NCI-H446 (cell line): ENCODE results near the gene SLC5A9.
"Not testable (repeated sequence)": the region's sequence is repeated elsewhere in the genome, so short reads cannot be mapped to it uniquely, and the experiment has no call there.

ENCODE experiments used
- DNase-seq, 2 experiments: peaks; one replicate each; lab custom pipeline; 2025; lab: John Stamatoyannopoulos, UW

SLC5A9 gene

DNA sequence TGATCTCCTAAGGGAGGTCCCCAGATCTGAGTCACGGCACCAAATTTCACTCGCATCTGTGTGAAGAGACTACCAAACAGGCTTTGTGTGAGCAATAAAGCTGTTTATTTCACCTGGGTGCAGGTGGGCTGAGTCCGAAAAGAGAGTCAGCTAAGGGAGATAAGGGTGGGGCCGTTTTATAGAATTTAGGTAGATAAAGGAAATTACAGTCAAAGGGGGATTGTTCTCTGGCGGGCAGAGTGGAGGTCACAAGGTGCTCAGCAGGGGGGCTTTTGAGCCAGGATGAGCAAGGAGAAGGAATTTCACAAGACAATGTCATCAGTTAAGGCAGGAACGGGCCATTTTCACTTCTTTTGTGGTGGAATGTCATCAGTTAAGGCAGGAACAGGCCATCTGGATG is 8.2 kb upstream of the SLC5A9 start:
- not testable (repeated sequence) for DNase-seq

DNA sequence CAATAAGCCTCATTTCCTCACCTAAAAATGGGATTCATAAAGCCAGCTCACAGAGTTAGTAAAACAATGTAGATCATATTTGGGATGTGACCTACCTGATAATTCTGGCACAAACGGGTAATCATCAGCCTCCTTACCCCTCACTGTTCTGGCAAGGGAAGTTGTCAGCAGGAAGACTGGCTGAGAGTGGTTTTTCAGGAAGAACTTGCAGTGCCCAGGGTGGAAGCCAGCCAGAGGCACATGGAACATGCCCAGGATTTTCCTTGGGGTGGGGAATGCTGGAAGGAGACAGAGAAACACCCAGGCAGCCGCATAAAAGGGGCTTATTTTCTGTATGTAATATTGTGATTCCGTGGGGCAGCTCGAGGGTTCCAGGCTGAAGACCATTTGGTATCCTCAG is 7.7 kb upstream of the SLC5A9 start:
- no peak for DNase-seq

DNA sequence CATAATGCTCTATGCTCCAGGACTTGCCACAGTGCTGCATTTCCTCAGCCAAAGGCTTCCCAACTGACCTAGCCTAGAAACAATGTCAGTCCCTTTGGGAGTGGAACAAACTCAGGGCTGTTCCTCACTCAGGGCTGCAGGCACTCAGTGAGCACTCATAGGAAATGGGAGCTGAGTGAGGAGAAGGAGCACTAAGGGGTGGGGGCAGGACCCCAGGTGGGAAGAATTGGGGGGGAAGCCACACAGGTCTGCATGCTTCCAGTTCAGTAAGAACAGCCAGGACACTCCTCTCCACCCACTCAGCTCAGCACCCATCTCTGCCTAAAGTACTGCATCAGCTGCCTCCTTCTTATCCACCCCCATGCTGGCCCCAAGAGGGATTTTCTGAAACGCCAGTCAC is 7.3 kb upstream of the SLC5A9 start:
- DNase-seq, result no peak

GRCh38 chr1:48215889-48216288 is 6.6 kb upstream of the SLC5A9 start:
- DNase-seq, result no peak

DNA sequence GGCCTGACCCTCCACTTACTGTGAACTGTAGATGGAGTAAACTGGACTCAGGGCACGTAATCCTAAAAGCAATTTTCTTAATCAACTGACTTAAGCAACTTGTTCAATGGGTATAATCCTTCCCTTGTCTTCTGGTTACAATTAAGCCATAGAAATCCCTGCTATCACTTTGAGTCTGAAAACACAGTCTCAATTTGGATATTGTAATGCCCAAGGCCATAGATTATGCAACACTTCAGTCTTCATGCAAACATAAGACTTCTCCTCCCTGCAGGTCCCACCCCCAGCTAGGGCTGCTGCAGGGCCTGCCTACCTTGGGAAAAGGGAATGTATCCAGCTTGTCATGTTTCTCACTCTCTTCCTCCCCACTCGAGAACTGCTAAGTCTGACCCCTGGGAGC is 6.2 kb upstream of the SLC5A9 start:
- no peak for DNase-seq

DNA sequence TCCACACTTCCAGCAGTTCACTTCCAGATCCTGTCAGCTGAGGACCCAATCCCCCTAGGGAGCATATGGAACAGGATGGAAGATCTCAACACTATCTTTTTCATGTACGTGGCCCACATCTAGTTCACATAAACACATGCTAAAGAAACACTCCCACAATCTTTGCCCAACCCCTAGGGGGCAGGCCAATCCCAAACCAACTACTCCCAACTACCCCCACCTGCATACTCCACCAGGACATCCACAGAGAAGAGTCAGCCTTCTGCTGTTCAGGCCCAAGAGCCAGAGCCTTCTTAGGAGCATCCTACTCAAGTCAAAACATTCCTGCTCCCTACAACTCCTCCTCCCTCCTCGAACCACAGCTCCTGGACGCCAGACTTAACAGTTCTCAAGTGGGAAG is 5.6 kb upstream of the SLC5A9 start:
- no peak for DNase-seq

DNA sequence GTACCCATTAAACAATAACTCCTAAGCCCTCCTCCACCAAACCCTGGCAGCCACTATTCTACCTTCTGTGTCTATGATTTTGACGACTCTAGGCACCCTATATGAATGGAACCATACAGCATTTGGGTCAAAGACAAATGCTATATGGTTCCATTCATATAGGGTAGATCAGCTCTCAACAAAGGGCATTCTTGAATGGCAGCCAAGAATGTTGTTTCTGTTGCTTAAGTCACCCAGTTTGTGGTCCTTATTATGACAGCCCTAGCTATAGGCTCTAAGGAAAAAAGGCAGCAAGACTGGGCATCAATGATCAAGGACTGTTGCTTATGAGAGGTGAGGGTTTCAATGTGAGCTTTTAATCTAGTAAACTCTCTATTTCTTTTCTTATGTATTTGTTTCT is 4.7 kb upstream of the SLC5A9 start:
- no peak for DNase-seq

DNA sequence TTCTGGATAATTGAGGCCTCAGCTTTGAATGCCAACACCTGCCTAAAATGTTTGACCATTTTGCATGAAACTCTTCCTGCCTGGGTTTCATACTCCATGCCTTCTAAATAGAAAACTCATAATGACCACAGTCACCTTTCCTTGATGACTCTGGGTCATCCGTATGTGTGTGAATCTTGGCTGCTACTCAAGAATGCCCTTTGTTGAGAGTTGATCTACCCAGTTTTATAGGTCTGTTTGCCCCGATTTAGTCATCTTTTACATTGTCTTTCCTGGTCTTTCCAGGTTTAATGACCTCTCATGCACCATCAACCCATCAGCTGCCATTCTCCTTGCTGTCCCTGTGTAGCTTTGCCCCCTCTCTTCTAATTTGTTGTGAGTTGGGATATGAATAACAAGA is 2.7 kb upstream of the SLC5A9 start:
- DNase-seq, result no peak

GRCh38 chr1:48221122-48221521 is 1.4 kb upstream of the SLC5A9 start:
- no peak for DNase-seq

DNA sequence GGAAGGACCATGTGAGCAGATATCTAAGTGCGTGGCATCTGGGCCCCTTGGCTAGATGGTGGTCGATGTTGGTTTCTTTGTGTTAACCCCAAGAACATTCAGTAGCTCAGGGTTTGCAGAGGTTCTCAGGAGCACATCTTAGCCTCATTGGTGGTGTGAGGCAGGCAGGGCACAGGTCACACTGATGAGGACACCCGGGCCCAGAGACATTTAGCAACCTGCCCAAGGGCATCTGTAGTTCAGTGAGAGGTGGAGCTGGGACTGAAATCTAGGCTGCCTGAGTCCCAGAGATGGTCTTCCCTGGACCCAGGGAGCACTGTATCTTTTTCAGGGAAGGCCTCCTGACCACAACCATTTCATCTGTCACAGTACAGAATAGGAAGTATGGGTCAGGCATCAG is 859 bp upstream of the SLC5A9 start:
- no peak for DNase-seq

DNA sequence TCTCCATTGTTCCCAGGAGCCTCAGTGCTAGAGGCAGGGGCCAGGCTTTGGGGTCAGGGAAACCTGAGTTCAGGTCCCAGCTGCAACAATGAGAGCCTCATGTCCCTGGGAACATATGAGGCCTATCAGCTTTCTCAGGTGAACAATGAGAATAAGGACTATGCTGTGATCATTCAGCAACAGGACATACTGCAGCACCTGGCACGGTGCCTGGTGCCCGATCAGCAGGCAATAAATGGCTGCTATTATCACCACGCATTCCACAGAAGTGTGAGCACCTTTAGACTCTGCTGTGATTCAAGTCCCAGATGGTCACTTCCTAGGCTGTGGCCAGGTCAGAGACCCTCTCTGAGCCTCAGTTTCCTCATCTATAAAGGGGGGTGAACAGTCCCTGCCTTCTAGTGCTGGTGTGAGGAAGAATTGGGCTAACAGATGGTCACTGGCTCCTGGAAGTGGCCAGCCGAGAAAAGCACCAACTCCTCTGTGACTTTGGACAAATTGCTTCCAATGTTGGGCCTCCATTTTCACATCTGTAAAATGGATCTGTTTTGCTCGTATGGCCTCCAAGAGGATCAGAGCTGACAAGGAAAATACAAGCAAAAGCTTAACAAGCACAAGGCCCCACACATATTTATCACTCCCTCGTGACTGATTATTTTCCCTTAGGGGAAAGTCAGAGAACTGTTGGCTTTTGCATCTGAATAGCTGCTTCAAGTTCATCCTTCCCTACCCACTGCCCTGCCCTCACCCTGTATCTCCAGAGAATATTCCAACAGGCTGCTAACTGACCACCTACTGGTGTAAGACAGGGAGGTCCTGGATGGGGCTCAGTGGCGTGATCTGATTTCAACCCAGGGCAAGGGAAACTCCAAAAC is 1.1 kb downstream of the SLC5A9 start:
- no peak for DNase-seq

DNA sequence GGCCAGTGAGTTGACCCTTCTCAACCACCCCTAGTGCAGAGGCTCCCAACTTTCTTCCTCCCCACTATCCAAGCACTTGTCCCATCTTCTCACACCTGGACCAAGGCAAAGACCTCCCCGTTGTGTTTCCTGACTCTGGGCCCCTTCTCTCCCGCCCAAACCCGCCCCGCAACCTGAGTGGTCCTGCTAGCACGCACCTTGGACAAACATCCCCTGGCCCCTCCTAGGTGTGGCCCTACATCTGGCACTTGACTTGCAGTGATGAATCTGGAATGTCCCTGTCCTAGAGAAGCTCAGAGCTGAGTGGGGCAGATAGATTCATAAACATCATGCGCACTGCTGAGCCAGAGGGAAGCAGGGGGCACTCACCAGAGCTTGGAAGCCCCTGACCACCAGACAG is 2.3 kb downstream of the SLC5A9 start:
- DNase-seq, result no peak

DNA sequence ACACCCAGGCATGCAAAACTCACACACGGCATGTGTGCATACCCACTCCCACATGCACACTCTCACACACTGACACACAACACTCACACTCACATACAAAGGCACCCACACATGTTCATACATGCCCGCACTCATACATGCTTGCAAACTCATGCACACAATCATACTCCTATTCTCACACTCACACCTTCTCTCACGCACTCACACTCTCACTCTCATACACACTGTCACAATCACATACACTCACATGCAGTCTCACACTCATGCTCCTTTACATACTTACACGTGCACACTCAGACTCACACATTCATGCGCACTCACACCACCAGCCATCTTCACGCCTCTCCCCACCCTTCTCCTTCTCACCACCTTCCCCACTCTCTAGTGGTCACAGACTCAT is 3.1 kb downstream of the SLC5A9 start:
- no peak for DNase-seq

DNA sequence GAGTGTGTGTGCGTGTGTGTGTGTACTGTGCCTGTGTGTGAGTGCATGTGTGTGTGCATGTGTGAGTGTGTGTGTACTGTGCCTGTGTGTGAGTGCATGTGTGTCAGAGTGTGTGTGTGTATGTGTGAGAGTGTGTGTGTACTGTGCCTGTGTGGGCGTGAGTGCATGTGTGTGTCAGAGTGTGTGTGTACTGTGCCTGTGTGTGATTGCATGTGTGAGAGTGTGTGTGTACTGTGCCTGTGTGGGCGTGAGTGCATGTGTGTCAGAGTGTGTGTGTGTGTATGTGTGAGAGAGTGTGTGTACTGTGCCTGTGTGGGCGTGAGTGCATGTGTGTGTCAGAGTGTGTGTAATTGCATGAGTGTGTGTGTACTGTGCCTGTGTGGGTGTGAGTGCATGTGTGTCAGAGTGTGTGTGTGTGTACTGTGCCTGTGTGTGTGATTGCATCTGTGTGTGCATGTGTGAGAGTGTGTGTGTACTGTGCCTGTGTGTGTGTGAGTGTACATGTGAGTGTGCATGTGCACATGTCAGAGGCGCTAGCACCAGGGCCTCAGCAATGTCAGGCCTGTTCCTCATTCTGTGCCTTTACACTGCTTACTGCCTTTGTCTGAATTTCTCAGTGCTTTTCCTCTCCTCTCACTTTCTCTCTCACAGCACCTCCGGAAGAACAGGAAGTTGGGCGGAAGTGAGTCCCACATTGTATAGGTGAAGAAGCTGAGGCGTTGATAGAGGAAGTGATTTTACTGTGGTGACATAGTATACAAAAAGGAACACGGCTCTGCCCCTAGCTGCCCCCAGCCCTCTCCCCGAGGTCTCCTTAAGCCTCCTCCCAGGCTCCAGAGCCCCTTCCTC is 4.9 kb downstream of the SLC5A9 start:
- DNase-seq, result no peak

- no peak for DNase-seq
Observed at GRCh38 chr1:48228156-48228555, 5.6 kb downstream of the SLC5A9 start.

- no peak for DNase-seq
Observed at GRCh38 chr1:48229317-48229716, 6.8 kb downstream of the SLC5A9 start.

DNA sequence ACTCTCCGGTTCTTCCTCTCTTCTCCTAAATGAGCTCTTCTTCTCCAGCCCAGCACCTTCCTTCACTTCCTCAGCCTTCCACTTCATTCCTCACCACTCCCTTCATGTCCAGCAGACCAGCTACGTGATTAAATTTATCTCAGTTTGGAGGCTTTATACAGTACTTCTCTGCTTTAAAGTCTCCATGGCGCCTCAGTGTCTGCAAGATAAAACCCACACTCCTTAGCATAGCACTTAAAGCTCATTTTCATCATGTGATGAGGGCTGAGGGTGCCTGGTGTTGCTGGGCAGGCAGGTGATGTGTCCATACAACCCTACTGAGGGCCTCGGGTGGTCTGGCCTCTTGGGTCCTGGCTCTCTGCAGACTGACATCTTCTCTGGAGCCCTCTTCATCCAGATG is 7.7 kb downstream of the SLC5A9 start:
- DNase-seq, result no peak

GRCh38 chr1:48232722-48233121 is 10.2 kb downstream of the SLC5A9 start:
- no peak for DNase-seq

- DNase-seq, result no peak
Observed at GRCh38 chr1:48233666-48234485, 11.4 kb downstream of the SLC5A9 start.

DNA sequence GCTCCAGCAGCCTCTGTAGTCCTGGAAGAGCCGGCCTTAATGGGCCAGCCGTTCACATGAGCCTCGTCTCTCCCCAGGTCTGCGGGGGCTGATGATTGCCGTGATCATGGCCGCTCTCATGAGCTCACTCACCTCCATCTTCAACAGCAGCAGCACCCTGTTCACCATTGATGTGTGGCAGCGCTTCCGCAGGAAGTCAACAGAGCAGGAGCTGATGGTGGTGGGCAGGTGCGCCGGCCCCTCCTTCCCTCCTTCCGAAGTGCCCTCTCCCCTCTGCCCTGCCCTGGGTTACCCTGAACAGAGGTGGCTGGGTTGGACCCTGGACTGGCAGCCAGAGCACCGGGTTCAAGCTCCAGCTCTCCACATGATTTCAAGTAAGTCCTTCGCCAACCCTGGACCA is 13.1 kb downstream of the SLC5A9 start:
- no peak for DNase-seq

DNA sequence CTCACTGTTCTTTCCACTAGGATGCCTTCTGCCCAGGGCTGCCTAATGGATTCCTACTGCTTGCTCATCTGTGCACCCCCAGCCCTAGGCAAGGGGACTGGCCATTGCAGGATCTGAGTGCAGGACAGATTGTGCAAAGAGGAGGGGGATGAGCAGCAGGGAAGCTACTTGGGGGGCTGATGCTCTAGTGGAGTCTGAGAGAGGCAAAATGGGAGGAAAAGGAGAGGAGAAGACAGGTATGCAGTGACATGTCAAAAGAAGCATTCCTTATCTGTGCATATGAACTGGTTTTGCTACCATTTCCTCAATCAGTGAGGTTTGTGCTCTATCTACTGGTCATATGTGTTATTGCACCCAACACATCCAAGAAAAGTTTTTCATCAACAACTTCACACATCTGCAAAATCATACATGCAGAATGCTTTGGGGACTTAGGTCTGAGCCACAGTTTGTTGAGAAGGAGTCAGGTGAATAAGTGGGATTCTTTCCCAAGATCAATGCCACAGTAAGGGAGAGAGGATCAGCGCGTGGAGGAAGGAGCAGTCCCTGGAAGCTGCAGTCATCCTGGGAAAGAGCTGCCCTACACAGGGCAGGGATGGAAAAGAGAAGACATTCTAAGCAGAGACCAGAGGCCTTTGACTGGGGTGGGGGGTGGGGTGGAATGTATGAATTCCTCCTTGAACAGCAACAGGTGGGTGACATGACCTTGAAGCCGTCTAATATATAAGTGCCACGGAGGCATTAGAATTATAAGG is 14.4 kb downstream of the SLC5A9 start:
- peak in 1 of 2 experiments; percentile 16 for DNase-seq
